K562 (cell line): ENCODE data around the gene TMED5. TPM values are rescaled to one million over a fixed set of nuclear protein-coding genes. Genes with fewer than 3 reads are reported as not detected.

Experiments
- CREBBP ChIP-seq: IDR thresholded peaks from one replicate; pipeline ENCODE4 v1.6.1; 2012; ENCODE audit warnings: low read depth, mild to moderate bottlenecking, control low read depth, inconsistent platforms, low read length
- DPF2 ChIP-seq: fragments of 450-650 bp; IDR thresholded peaks from 2 replicates; pipeline ENCODE4 v1.6.1; 2016
- ETV1 ChIP-seq: fragments of 450-650 bp; conservative IDR thresholded peaks from 2 replicates; pipeline ENCODE4 v1.6.1; 2016; ENCODE audit warnings: missing genetic modification characterization, control low read depth, low read depth, missing compliant biosample characterization
- HMBOX1 ChIP-seq: sonication (generic); IDR thresholded peaks from 2 replicates; pipeline ENCODE4 v1.6.1; 2016
- HOMEZ ChIP-seq: fragments of 250-450 bp; sonication (Bioruptor Pico); IDR thresholded peaks from 2 replicates; pipeline ENCODE4 v1.4.0; 2020; ENCODE audit warnings: mild to moderate bottlenecking, moderate library complexity
- MTA3 ChIP-seq: fragments of 450-650 bp; formaldehyde crosslinking; IDR thresholded peaks from 2 replicates; pipeline ENCODE4 v1.6.1; 2017; ENCODE audit warnings: mild to moderate bottlenecking, borderline replicate concordance
- NFE2 ChIP-seq: IDR thresholded peaks from 2 replicates; pipeline ENCODE4 v1.6.1; 2014; ENCODE audit warnings: antibody characterized with exemption, low read depth
- SRF ChIP-seq, 2 experiments: fragments of 250-450, 450-650 bp in 1 of 2; sonication (Bioruptor Pico) in 1 of 2; sonication (generic) in 1 of 2; formaldehyde crosslinking; IDR thresholded peaks; 2 replicates each; pipeline versions ENCODE4 v1.5.0 to v1.5.1; 2020 to 2022; ENCODE audit warnings: mild to moderate bottlenecking in 1 of 2, missing genetic modification reagents in 1 of 2
- TEAD1 ChIP-seq, 2 experiments: fragments of 450-650 bp in 1 of 2; sonication (generic) in 1 of 2; formaldehyde crosslinking; IDR thresholded peaks; 2 replicates each; pipeline versions ENCODE4 v1.4.0 to v1.8.0; 2020 to 2022; ENCODE audit warnings: mild to moderate bottlenecking in 2 of 2, missing genetic modification reagents in 1 of 2
- TEAD4 ChIP-seq, 2 experiments: sonication (generic) in 1 of 2; formaldehyde crosslinking in 1 of 2; IDR thresholded peaks; 2 replicates each; pipeline versions ENCODE4 v1.6.1 to v1.8.0; 2012 to 2022; ENCODE audit warnings: borderline replicate concordance in 1 of 2, inconsistent platforms in 1 of 2, low read length in 1 of 2, mild to moderate bottlenecking in 1 of 2, missing genetic modification reagents in 1 of 2
- ZFPM2 ChIP-seq: fragments of 250-450 bp; sonication (Bioruptor Pico); IDR thresholded peaks from 2 replicates; pipeline ENCODE4 v1.5.1; 2022; ENCODE audit warnings: mild to moderate bottlenecking
- ZNF263 ChIP-seq: sonication (generic); formaldehyde crosslinking; IDR thresholded peaks from 2 replicates; pipeline ENCODE4 v1.8.0; 2022; ENCODE audit warnings: mild to moderate bottlenecking, missing genetic modification reagents, borderline replicate concordance
- polyA plus RNA-seq, 8 experiments: library from polyadenylated mRNA; depleted of rRNA in 4 of 8; stranded (reverse) in 5 of 8; unstranded in 3 of 8; fragments of >200 nt; fragmentation: Nextera tagmentation in 2 of 8; fragmentation: Illumina TruSeq in 1 of 8; extraction: Ambion mirVana in 2 of 8; extraction: Trizol in 1 of 8; gene quantifications; 2 replicates each; pipeline versions ENCODE4 v1.2.1 to v1.2.3, GENCODE V29; 2011 to 2014; ENCODE audit warnings: inconsistent platforms in 1 of 8, missing spikeins in 1 of 8
- total RNA-seq, 7 experiments: library from RNA; depleted of rRNA in 6 of 7; stranded (reverse); fragments of >200 nt in 6 of 7; fragmentation: Illumina TruSeq in 2 of 7; extraction: Trizol in 2 of 7; gene quantifications; 2 replicates each; pipeline versions ENCODE4 v1.2.1 to v1.2.3, GENCODE V29; 2011 to 2021; ENCODE audit warnings: low replicate concordance in 1 of 7
- TF ChIP-seq, protein P1 (sequence below): fragments of 250-450 bp; sonication (Bioruptor Pico); IDR thresholded peaks from 2 replicates; pipeline ENCODE4 v1.9.0; 2021; ENCODE audit warnings: mild to moderate bottlenecking, inconsistent platforms
- TF ChIP-seq, protein P2 (sequence below), 2 experiments: IDR thresholded peaks; 2 replicates each; pipeline ENCODE4 v1.6.1; 2011; ENCODE audit warnings: borderline replicate concordance in 1 of 2, control low read depth in 1 of 2, low read depth in 1 of 2, low read length in 1 of 2, mild to moderate bottlenecking in 1 of 2, mixed read lengths in 1 of 2, moderate library complexity in 1 of 2; ENCODE audit not compliant: insufficient read depth in 1 of 2, insufficient read length in 1 of 2, poor library complexity in 1 of 2, severe bottlenecking in 1 of 2; ENCODE audit errors: extremely low read depth in 1 of 2
- TF ChIP-seq, protein P3 (sequence below): sonication (generic); formaldehyde crosslinking; IDR thresholded peaks from 2 replicates; pipeline ENCODE4 v1.8.0; 2022; ENCODE audit warnings: mild to moderate bottlenecking, missing genetic modification reagents, borderline replicate concordance

TMED5 gene
- total and polyA plus RNA-seq, 9 of the 15 experiments (the other 6 are each of a cell fraction or from before 2014, with no cell fraction given): 28.7 to 83.7 (median 67.2) TPM

DNA sequence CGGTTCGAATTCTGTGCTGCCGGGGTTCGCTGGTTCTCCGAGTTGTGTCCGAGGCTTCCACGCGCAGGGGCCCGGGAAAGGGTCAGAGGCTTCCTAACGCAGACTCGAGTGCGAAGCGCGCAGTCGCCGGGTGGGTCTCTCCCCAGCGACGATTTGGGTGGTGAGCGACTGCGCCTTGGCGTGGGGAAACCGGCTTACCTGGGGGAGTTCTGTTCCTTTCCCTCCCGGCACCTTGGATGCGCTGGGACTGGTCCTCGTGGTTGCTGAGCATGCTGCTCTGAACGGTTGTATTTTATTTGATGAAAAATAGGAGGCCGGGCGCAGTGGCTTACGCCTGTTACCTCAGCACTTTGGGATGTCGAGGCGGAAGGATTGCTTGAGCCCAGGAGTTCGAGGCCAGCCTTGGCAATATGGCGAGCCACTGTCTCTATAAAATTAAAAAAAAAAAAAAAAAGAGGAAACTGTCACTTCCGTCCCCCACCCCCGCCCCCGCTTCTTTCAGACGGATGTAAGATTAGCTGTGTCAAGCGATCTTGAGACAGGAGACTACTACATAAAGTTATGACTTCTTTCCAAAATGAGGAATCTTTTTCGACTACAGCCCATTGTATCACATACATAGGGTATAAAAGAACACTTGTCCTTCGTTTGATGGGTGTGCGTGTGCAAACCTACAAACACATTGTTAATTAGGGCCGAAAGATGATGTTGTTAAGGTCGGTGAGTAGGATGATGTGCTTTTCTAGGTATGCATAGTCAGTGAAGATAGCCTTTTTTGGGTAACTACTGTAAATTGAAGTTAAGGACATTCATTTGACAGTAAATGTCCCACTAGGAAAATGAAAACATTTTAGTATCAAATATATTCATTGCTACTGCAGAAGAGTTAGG, 755 bp upstream of the TMED5 start, which contains the start of gene CCDC18 (continued):
- TF ChIP-seq HMBOX1: peak; percentile 22; the same call in 1 of the 2 replicates
- TF ChIP-seq TEAD4 (IDR thresholded peaks at IDR 0.05; ENCODE audit: low read length): peak; percentile 22; the same call in 1 of the 2 replicates
- no peak for TF ChIP-seq TEAD4 (CRISPR knock-in tag; IDR thresholded peaks at IDR 0.05; ENCODE audit: borderline replicate concordance)
- TF ChIP-seq TEAD1 (CRISPR knock-in tag; IDR thresholded peaks at IDR 0.05): 0 out of 4 replicates have a peak, but pooled peaks of 1 of the 2 experiments have one; percentile 43
- peak in 1 of 2 experiments; percentile 85; a peak in 2 of 4 replicates for TF ChIP-seq SRF (CRISPR knock-in tag; IDR thresholded peaks at IDR 0.05)
- TF ChIP-seq, protein P1, sequence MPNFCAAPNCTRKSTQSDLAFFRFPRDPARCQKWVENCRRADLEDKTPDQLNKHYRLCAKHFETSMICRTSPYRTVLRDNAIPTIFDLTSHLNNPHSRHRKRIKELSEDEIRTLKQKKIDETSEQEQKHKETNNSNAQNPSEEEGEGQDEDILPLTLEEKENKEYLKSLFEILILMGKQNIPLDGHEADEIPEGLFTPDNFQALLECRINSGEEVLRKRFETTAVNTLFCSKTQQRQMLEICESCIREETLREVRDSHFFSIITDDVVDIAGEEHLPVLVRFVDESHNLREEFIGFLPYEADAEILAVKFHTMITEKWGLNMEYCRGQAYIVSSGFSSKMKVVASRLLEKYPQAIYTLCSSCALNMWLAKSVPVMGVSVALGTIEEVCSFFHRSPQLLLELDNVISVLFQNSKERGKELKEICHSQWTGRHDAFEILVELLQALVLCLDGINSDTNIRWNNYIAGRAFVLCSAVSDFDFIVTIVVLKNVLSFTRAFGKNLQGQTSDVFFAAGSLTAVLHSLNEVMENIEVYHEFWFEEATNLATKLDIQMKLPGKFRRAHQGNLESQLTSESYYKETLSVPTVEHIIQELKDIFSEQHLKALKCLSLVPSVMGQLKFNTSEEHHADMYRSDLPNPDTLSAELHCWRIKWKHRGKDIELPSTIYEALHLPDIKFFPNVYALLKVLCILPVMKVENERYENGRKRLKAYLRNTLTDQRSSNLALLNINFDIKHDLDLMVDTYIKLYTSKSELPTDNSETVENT (CRISPR knock-in tag): no peak; the same call in 1 of the 2 replicates
- TF ChIP-seq HOMEZ (CRISPR knock-in tag): no peak
- no peak for TF ChIP-seq ZNF263 (CRISPR knock-in tag)
- TF ChIP-seq CREBBP: no peak
- peak; percentile 53; the same call in 1 of the 2 replicates for TF ChIP-seq ETV1 (tag)
- no peak for TF ChIP-seq ZFPM2 (CRISPR knock-in tag)
- TF ChIP-seq DPF2: peak; percentile 54
- TF ChIP-seq, protein P2, sequence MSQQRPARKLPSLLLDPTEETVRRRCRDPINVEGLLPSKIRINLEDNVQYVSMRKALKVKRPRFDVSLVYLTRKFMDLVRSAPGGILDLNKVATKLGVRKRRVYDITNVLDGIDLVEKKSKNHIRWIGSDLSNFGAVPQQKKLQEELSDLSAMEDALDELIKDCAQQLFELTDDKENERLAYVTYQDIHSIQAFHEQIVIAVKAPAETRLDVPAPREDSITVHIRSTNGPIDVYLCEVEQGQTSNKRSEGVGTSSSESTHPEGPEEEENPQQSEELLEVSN (IDR thresholded peaks at IDR 0.05; ENCODE audit: borderline replicate concordance in 1 of 2, extremely low read depth in 1 of 2, insufficient read depth in 1 of 2, insufficient read length in 1 of 2, low read depth in 1 of 2, low read length in 1 of 2, poor library complexity in 1 of 2, severe bottlenecking in 1 of 2): peak in 1 of 2 experiments; percentile 50
- 0 out of 2 replicates have a peak, but pooled peaks have one; percentile 17 for TF ChIP-seq MTA3
- 0 out of 2 replicates have a peak, but pooled peaks have one; percentile 0 for TF ChIP-seq NFE2
- TF ChIP-seq, protein P3, sequence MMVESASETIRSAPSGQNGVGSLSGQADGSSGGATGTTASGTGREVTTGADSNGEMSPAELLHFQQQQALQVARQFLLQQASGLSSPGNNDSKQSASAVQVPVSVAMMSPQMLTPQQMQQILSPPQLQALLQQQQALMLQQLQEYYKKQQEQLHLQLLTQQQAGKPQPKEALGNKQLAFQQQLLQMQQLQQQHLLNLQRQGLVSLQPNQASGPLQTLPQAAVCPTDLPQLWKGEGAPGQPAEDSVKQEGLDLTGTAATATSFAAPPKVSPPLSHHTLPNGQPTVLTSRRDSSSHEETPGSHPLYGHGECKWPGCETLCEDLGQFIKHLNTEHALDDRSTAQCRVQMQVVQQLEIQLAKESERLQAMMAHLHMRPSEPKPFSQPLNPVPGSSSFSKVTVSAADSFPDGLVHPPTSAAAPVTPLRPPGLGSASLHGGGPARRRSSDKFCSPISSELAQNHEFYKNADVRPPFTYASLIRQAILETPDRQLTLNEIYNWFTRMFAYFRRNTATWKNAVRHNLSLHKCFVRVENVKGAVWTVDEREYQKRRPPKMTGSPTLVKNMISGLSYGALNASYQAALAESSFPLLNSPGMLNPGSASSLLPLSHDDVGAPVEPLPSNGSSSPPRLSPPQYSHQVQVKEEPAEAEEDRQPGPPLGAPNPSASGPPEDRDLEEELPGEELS (CRISPR knock-in tag): no peak
